Fibroblast of pulmonary artery (primary cell): ENCODE results near the gene VEGFB.

ENCODE experiments used
- DNase-seq: peaks from one replicate; pipeline ENCODE4 v3.0.0-alpha.2; 2010; ENCODE audit warnings: low read depth
- H3K4me3 ChIP-seq: replicated peaks from 2 replicates; pipeline ENCODE4 v1.5.1; 2011; ENCODE audit warnings: low read depth, mild to moderate bottlenecking, control low read depth, low read length, moderate library complexity
- TF ChIP-seq, protein P1 (sequence below): IDR thresholded peaks from 2 replicates; pipeline ENCODE4 v1.5.1; 2011; ENCODE audit warnings: mild to moderate bottlenecking, control low read depth, low read length, inconsistent platforms; ENCODE audit errors: missing control alignments

VEGFB gene

DNA sequence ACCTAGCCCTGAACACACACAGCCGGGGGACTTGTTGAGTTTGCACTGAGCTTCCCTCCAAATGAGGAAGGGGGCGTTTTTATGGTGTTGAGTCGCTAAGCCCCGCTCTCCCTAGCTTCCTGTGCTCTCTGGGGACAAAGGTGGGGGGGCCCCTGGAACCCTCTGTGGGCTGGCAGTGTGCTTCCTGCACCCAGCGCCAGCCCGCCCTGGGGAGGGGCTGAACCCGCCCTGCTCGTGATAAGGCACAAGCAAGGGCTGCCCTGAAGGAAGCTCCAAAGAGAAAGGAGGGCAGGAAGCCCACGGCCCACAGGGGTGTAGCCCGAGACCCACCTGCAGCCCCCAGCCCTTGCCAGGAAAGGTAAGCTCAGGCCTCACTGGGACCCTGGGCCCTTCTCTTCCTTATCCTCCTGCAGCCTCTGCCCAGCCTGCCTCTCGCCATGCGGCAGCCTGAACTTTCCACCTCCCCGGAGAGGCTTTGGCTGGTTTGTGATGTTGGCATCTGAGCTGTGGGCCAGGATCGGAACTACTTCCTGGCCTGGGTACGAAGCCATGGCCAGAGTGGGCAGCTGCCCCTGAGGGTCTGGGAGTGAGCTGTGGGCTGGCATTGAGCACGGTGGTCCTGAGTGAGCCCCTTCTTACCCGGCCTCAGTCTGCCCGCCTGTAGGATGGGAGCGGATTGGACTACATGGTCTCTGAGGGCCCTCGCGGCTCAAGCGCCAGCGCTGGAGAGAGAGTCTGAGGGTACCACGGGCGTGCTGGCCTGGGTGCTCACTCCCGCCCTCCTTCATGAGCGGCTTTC, 27.7 kb upstream of the VEGFB start, which contains the start of gene FERMT3:
FERMT3 (plus strand) TSS at position 265 of the 799 bp plus-strand sequence. CDS start 644 bp downstream, outside the sequence.
- peak within 1 kb of the TSS; percentile 7 for H3K4me3 ChIP-seq
- TF ChIP-seq, protein P1, sequence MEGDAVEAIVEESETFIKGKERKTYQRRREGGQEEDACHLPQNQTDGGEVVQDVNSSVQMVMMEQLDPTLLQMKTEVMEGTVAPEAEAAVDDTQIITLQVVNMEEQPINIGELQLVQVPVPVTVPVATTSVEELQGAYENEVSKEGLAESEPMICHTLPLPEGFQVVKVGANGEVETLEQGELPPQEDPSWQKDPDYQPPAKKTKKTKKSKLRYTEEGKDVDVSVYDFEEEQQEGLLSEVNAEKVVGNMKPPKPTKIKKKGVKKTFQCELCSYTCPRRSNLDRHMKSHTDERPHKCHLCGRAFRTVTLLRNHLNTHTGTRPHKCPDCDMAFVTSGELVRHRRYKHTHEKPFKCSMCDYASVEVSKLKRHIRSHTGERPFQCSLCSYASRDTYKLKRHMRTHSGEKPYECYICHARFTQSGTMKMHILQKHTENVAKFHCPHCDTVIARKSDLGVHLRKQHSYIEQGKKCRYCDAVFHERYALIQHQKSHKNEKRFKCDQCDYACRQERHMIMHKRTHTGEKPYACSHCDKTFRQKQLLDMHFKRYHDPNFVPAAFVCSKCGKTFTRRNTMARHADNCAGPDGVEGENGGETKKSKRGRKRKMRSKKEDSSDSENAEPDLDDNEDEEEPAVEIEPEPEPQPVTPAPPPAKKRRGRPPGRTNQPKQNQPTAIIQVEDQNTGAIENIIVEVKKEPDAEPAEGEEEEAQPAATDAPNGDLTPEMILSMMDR, result no peak
- no peak for DNase-seq

DNA sequence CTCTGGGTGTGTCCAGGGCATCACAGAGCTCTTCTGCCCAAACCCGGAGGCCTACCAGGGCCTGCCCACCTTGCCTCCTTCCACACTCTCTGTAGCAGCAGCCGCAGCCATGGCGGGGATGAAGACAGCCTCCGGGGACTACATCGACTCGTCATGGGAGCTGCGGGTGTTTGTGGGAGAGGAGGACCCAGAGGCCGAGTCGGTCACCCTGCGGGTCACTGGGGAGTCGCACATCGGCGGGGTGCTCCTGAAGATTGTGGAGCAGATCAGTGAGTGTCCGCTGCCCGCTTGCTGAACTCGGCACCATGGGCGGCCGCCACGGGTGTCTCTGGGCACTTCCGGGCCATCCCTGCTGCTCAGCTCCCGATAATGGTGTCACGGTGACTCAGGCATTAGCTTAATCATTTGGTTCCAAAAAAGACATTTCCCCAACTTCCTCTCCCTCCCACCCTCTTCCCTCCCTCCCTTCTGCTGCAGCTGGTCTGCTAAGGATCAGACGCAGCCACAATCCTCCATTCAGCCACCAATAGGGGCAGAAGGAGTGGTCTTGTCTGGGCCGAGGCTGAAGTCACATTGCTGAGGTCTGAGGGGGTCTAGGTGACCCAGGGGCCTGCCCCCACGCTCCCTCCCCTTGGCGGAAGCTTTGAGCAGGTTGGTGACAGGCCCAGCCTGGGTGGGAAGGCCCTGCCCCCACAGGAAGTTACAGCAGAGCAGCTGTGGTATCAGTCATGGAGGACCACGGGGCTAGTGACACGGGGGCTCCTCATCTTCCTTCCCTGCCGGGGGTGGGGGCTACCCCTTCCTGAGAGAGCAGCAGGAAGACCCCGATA, 26.9 kb upstream of the VEGFB start:
- peak overlapping the region; percentile 12 for H3K4me3 ChIP-seq
- DNase-seq, result peak; percentile 81
- TF ChIP-seq, protein P1, result no peak

DNA sequence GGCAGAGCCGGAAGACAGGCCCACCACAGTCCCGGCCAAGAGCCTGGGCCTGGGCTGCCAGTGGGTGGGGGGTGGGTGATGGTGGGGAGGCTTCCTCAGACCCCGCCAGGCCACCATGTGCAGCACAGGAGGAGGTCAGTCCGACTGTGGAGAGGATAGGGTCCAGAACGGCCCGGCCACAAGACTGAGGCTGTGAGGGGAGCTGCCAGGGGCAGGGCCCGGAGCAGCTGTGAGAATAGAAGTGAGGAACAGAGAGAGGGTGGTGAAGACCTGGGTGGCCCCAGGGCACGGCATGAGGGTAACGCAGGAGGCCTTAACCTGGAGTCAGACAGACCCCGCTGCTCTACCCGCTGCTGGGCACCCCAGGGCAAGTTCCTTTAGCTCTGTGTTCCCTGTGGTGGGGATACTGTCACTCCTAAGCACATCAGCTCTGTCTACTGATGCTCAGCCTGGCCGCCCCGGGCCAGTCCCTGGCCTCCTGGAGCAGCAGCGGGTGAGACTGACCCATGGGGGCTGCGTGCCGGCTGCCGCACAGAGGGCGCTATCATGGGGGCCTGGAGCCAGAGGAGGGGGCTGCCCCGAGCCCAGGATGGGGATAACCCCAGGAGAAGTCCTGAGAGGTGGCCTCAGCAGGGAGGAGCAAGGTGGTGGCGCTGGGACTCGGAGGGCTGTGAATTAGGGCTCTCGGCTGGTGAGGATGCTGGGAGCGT, 26.1 kb upstream of the VEGFB start:
- TF ChIP-seq, protein P1, result no peak
- H3K4me3 ChIP-seq, result peak overlapping the region; percentile 12
- DNase-seq, result no peak

DNA sequence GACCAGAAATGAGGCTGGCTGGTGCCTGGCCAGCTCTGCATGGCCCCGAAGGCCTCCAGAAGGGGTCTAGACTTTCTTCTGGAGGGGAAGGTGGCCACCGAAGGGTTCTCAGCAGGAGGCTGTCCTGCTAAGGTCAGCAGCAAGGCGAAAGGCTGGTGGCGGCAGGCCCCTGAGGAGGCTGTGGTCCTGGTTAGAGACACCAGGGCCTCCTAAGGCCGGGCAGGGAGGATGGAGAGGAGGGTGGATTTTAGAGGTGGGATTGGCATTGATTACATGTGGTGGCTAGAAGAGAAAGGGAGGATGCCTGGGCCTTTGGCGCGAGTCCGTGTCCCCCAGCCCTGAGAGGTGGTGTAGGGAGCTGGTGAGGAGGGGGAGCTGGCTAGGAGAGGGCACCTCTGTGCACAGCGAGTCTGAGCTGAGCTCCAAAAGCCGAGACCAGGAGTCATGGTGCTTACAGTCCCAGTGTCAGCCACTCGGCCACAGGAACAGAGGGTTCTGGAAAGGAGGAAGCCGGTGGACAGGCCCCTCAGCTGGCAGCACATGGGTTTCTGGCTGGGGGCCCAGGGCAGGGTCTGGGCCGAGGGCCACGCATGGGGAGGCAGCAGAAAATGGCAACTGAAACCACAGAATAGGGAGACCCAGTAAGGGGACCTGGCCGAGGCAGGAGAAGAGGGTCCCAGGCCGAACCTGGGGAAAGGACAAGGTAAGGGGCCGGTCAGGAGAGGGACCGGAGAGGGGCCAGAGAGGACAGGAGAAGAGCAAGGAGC, 25.4 kb upstream of the VEGFB start:
- no peak overlapping the region for H3K4me3 ChIP-seq
- DNase-seq, result no peak
- TF ChIP-seq, protein P1, result no peak

DNA sequence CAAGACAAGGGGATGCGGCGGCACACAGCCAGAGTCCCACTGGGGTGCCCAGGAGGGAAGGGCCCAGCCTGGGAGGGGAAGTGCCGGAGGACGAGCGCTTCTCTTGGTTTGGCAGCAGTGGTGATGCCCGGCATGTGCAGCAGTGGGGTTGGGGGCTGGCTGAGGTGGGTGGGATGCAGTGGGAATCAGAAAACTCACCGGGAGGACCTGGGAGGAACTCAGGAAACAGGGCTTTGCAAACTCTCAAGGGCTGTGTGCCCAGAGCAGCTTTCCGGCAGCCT, 24.9 kb upstream of the VEGFB start:
- H3K4me3 ChIP-seq, result no peak overlapping the region
- no peak for DNase-seq
- TF ChIP-seq, protein P1, result no peak

DNA sequence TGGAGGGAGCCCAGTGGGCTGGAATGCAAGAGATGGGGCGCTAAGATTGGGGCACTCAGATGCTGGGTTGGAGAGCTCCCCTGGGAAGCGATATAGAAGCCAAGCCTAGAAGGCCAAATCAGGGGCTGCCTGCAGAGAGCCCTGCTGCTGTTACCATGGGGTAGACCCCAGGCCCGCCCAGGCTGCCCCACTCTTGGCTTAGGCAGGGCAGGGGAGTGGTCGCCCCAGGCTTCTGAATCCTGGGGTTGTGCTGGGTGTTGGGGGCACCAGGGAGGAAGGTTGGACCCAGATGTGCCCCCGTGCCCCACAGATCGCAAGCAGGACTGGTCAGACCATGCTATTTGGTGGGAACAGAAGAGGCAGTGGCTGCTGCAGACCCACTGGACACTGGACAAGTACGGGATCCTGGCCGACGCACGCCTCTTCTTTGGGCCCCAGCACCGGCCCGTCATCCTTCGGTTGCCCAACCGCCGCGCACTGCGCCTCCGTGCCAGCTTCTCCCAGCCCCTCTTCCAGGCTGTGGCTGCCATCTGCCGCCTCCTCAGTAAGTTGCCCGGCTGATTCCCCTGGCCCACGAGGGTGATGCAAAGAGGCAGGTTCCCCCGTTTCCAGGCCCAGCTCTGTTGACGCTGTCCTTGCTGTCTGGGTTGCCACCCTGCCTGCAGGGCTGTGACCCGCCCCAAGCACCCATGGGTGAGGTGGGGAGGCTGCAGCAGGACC, 23.9 kb upstream of the VEGFB start:
- TF ChIP-seq, protein P1, result no peak
- no peak overlapping the region for H3K4me3 ChIP-seq
- DNase-seq, result no peak
